Measurements from ENCODE around the gene HMCN1. TPM values are rescaled to one million over a fixed set of nuclear protein-coding genes. Genes with fewer than 3 reads are reported as not detected.

HMCN1 gene
- total and polyA plus RNA-seq, 2 donors from 2014 or later = 0.97 to 2.7 TPM

- DNase-seq (no peak), FAIRE-seq (no peak)
- Histone ChIP-seq H3K27me3 (ENCODE audit: control insufficient read depth, insufficient read depth, low read length) (no peaks in the 10 kb centered on the region), H3K36me3 (ENCODE audit: control insufficient read depth in 2 of 3, insufficient read depth in 3 of 3, low read length in 3 of 3) (no peaks in the 10 kb centered on the region), H3K4me3 (ENCODE audit: low read length in 3 of 3) (no peak overlapping the region), H3K9me3 (ENCODE audit: control insufficient read depth in 2 of 3, insufficient read depth in 1 of 3, low read length in 3 of 3) (no peaks in the 10 kb centered on the region), H3K27ac (ENCODE audit: low read depth in 2 of 2, low read length in 2 of 2) (no peak overlapping the region), H3K4me1 (ENCODE audit: control insufficient read depth in 2 of 3, insufficient read depth in 2 of 3, low read depth in 1 of 3, low read length in 3 of 3) (no peaks in the 10 kb centered on the region), H3K9ac (ENCODE audit: low read length in 3 of 3) (no peak overlapping the region)
- TF ChIP-seq, protein P1, sequence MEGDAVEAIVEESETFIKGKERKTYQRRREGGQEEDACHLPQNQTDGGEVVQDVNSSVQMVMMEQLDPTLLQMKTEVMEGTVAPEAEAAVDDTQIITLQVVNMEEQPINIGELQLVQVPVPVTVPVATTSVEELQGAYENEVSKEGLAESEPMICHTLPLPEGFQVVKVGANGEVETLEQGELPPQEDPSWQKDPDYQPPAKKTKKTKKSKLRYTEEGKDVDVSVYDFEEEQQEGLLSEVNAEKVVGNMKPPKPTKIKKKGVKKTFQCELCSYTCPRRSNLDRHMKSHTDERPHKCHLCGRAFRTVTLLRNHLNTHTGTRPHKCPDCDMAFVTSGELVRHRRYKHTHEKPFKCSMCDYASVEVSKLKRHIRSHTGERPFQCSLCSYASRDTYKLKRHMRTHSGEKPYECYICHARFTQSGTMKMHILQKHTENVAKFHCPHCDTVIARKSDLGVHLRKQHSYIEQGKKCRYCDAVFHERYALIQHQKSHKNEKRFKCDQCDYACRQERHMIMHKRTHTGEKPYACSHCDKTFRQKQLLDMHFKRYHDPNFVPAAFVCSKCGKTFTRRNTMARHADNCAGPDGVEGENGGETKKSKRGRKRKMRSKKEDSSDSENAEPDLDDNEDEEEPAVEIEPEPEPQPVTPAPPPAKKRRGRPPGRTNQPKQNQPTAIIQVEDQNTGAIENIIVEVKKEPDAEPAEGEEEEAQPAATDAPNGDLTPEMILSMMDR (IDR thresholded peaks at IDR 0.05; ENCODE audit: borderline replicate concordance, extremely low read depth, insufficient read depth) = no peak
- intact Hi-C loops (cut with DNase I) = no loop called here
Observed at GRCh38 chr1:185911978-185912377, 177.8 kb downstream of the HMCN1 start.

- intact Hi-C loops (cut with DNase I) = no loop called here
Observed at GRCh38 chr1:185912504-185912903, 178.3 kb downstream of the HMCN1 start.

DNA sequence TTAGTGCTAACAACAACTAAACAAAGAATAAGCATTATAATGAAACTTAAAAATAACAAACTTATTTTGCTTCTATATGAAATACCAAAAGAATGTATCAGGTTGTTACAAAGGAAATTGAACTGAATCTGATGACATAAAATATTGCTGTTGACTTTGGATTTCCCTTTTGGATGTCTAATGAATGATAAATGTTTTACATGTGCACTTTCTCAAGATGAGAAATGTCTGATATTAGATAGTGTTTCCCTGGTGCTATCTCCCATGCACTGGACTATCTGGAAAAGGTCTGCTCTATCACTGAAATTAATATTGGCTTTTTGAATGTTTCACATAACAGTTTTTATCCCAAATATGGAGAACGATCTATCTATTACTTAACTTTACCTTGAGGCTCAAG lies 179.9 kb downstream of the HMCN1 start:
- no peak for FAIRE-seq
- H3K4me3 ChIP-seq (ENCODE audit: low read length in 3 of 3) = no peak overlapping the region
- H3K4me1 ChIP-seq (ENCODE audit: control insufficient read depth in 2 of 3, insufficient read depth in 2 of 3, low read depth in 1 of 3, low read length in 3 of 3) = no peaks in the 10 kb centered on the region
- no peaks in the 10 kb centered on the region for H3K9me3 ChIP-seq (ENCODE audit: control insufficient read depth in 2 of 3, insufficient read depth in 1 of 3, low read length in 3 of 3)
- TF ChIP-seq, protein P1 (IDR thresholded peaks at IDR 0.05; ENCODE audit: borderline replicate concordance, extremely low read depth, insufficient read depth) = no peak
- intact Hi-C loops (cut with DNase I) = no loop called here
- no peaks in the 10 kb centered on the region for H3K36me3 ChIP-seq (ENCODE audit: control insufficient read depth in 2 of 3, insufficient read depth in 3 of 3, low read length in 3 of 3)
- no peak overlapping the region for H3K27ac ChIP-seq (ENCODE audit: low read depth in 2 of 2, low read length in 2 of 2)
- H3K27me3 ChIP-seq (ENCODE audit: control insufficient read depth, insufficient read depth, low read length) = no peaks in the 10 kb centered on the region
- DNase-seq = no peak
- no peak overlapping the region for H3K9ac ChIP-seq (ENCODE audit: low read length in 3 of 3)

More at GRCh38 chr1:185912504-185912903, 178.3 kb downstream of the HMCN1 start:
- H3K4me3 ChIP-seq (ENCODE audit: low read length in 3 of 3) = no peak overlapping the region
- DNase-seq (no peak), FAIRE-seq (no peak)
- H3K36me3 ChIP-seq (ENCODE audit: control insufficient read depth in 2 of 3, insufficient read depth in 3 of 3, low read length in 3 of 3) = no peaks in the 10 kb centered on the region
- no peak overlapping the region for H3K27ac ChIP-seq (ENCODE audit: low read depth in 2 of 2, low read length in 2 of 2)
- TF ChIP-seq, protein P1 (IDR thresholded peaks at IDR 0.05; ENCODE audit: borderline replicate concordance, extremely low read depth, insufficient read depth) = no peak
- no peaks in the 10 kb centered on the region for H3K27me3 ChIP-seq (ENCODE audit: control insufficient read depth, insufficient read depth, low read length)
- no peaks in the 10 kb centered on the region for H3K4me1 ChIP-seq (ENCODE audit: control insufficient read depth in 2 of 3, insufficient read depth in 2 of 3, low read depth in 1 of 3, low read length in 3 of 3)
- no peak overlapping the region for H3K9ac ChIP-seq (ENCODE audit: low read length in 3 of 3)
- H3K9me3 ChIP-seq (ENCODE audit: control insufficient read depth in 2 of 3, insufficient read depth in 1 of 3, low read length in 3 of 3) = no peaks in the 10 kb centered on the region

GRCh38 chr1:185916861-185917260 lies 182.7 kb downstream of the HMCN1 start:
- Histone ChIP-seq H3K4me3 (ENCODE audit: low read length in 3 of 3) (no peak overlapping the region), H3K9me3 (ENCODE audit: control insufficient read depth in 2 of 3, insufficient read depth in 1 of 3, low read length in 3 of 3) (no peaks in the 10 kb centered on the region), H3K36me3 (ENCODE audit: control insufficient read depth in 2 of 3, insufficient read depth in 3 of 3, low read length in 3 of 3) (no peaks in the 10 kb centered on the region), H3K9ac (ENCODE audit: low read length in 3 of 3) (no peak overlapping the region), H3K4me1 (ENCODE audit: control insufficient read depth in 2 of 3, insufficient read depth in 2 of 3, low read depth in 1 of 3, low read length in 3 of 3) (no peaks in the 10 kb centered on the region), H3K27me3 (ENCODE audit: control insufficient read depth, insufficient read depth, low read length) (no peaks in the 10 kb centered on the region), H3K27ac (ENCODE audit: low read depth in 2 of 2, low read length in 2 of 2) (no peak overlapping the region)
- FAIRE-seq (no peak), DNase-seq (no peak)
- TF ChIP-seq, protein P1 (IDR thresholded peaks at IDR 0.05; ENCODE audit: borderline replicate concordance, extremely low read depth, insufficient read depth) = no peak
- intact Hi-C loops (cut with DNase I) = no loop called here

Data from kidney (tissue), 14 donors.